C4-2B (cell line): Measurements from ENCODE around the gene METTL3.

Source experiments
- CTCF ChIP-seq: fragments of 450-650 bp; conservative IDR thresholded peaks from 2 replicates; pipeline ENCODE4 v1.5.1; 2017; ENCODE audit warnings: mild to moderate bottlenecking
- ZFX ChIP-seq: fragments of 450-650 bp; IDR thresholded peaks from 2 replicates; pipeline ENCODE4 v1.6.1; 2017

- TF ChIP-seq CTCF: no peak
- TF ChIP-seq ZFX: no peak
These were observed 3.2 kb upstream of the METTL3 start for GRCh38 chr14:21514341-21514740.
